ENCODE measurements around the gene CADM1.

CADM1 gene

GRCh38 chr11:115321605-115322289, 182.5 kb downstream of the CADM1 start:
- TF ChIP-seq REST (IDR thresholded peaks at IDR 0.05; ENCODE audit: insufficient read depth in 1 of 2, low read depth in 2 of 2, low read length in 2 of 2) (no peak), FOXP2 (optimal IDR thresholded peaks at IDR 0.05; ENCODE audit: borderline replicate concordance, extremely low read depth, extremely low read length, insufficient read depth) (no peak), SIN3A (IDR thresholded peaks at IDR 0.05; ENCODE audit: borderline replicate concordance, insufficient read depth, low read length) (no peak), POLR2AphosphoS5 (IDR thresholded peaks at IDR 0.05; ENCODE audit: low read depth, low read length) (no peak), TAF1 (IDR thresholded peaks at IDR 0.05; ENCODE audit: borderline replicate concordance, insufficient read depth, low read length) (no peak)

DNA sequence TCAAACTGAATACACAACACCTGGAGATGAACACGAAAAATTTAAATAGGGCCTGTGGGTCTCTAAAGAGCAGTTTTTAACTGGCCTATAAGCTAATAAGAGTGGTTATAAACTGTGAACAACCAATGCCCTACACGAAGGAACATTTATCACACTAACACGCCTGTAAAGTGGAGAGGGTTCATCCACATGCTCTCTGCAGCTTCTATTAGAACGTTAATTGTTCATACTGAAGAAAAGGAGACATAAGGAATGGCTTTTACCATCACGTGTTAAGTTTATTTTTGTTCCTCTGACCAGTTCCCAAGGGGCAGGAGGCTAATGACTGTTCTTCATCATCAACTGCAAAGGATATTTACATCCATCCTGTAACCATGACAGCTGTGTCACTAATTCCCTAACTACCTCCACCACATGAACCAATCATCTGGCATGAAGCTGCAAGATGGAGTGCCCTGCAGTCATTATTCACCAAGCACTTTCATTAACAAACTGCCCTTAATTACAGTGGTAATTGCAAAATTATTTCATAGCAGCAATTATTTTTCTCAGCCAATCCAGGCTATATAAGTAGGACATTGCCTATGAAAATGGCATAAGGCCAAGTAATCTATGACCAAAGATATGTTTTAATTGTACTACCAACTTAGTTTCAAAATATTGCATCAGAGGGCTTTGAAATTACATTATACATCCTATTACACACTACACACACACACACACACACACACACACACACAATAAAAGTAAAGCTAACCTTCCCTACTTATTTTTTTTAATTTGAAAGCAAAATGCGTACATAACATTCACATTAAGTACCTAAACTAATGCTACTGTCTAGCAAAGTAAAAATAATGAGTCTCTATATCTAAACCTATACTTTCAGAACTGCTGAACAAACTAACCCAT, 186.7 kb downstream of the CADM1 start:
- TF ChIP-seq SIN3A (IDR thresholded peaks at IDR 0.05; ENCODE audit: borderline replicate concordance, insufficient read depth, low read length) (no peak), TAF1 (IDR thresholded peaks at IDR 0.05; ENCODE audit: borderline replicate concordance, insufficient read depth, low read length) (no peak), POLR2AphosphoS5 (IDR thresholded peaks at IDR 0.05; ENCODE audit: low read depth, low read length) (no peak), REST (IDR thresholded peaks at IDR 0.05; ENCODE audit: insufficient read depth in 1 of 2, low read depth in 2 of 2, low read length in 2 of 2) (no peak), FOXP2 (optimal IDR thresholded peaks at IDR 0.05; ENCODE audit: borderline replicate concordance, extremely low read depth, extremely low read length, insufficient read depth) (no peak)

GRCh38 chr11:115316696-115317095, 187.5 kb downstream of the CADM1 start:
- TF ChIP-seq FOXP2 (optimal IDR thresholded peaks at IDR 0.05; ENCODE audit: borderline replicate concordance, extremely low read depth, extremely low read length, insufficient read depth) (no peak), TAF1 (IDR thresholded peaks at IDR 0.05; ENCODE audit: borderline replicate concordance, insufficient read depth, low read length) (no peak), REST (IDR thresholded peaks at IDR 0.05; ENCODE audit: insufficient read depth in 1 of 2, low read depth in 2 of 2, low read length in 2 of 2) (no peak), POLR2AphosphoS5 (IDR thresholded peaks at IDR 0.05; ENCODE audit: low read depth, low read length) (no peak), SIN3A (IDR thresholded peaks at IDR 0.05; ENCODE audit: borderline replicate concordance, insufficient read depth, low read length) (no peak)

- TF ChIP-seq TAF1 (IDR thresholded peaks at IDR 0.05; ENCODE audit: borderline replicate concordance, insufficient read depth, low read length) (no peak), REST (IDR thresholded peaks at IDR 0.05; ENCODE audit: insufficient read depth in 1 of 2, low read depth in 2 of 2, low read length in 2 of 2) (no peak), FOXP2 (optimal IDR thresholded peaks at IDR 0.05; ENCODE audit: borderline replicate concordance, extremely low read depth, extremely low read length, insufficient read depth) (no peak), SIN3A (IDR thresholded peaks at IDR 0.05; ENCODE audit: borderline replicate concordance, insufficient read depth, low read length) (no peak)
Measured at GRCh38 chr11:115314330-115314920, 189.8 kb downstream of the CADM1 start.

Data from PFSK-1 (cell line).